ENCODE data around the gene PPP2R5E. TPM values are rescaled to one million over a fixed set of nuclear protein-coding genes. Genes with fewer than 3 reads are reported as not detected.

Gene PPP2R5E
- total and polyA plus RNA-seq, 2 donors (not counting 3 experiments of a cell fraction or from before 2014, with no cell fraction given): 4.9 to 52.5 TPM

DNA sequence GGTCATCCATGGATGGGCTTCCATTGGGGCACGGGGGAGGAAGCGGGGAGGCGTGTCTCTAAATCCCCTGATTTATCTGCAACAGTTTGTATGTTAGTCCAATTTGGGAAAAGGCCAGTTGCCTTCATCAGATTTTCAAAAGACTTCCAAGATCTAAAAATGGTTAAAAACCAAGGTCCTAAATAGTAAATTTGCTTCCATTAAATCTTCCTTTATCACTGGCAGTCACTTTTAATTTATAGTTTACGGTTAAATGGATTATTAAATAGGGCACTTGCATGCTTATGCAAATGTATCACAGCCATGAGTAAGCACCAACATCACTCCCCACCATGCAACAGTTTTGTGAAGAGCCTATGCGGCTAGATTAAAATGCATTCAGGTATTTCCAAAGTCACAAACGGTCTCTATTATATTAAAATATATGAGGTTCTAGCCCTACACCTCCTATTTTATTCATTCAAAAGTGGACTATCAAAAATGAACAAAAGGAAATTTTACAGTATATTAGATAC, 116.3 kb downstream of the PPP2R5E start:
- H3K27ac ChIP-seq (ENCODE audit: insufficient read depth, low read depth, low read length): no peak overlapping the region
- FAIRE-seq: no peak
- intact Hi-C loops (cut with micrococcal nuclease) (no loop called here), dilution Hi-C loops (cut with MboI; ENCODE audit: extremely low pct_ligation_motif_present, low sequenced_read_pairs) (no loop called here)
- no peaks in the 10 kb centered on the region for H3K9me1 ChIP-seq (replicated peaks; ENCODE audit: control insufficient read depth, extremely low read depth, insufficient read depth, low read length)
- H3K36me3 ChIP-seq (ENCODE audit: control insufficient read depth in 2 of 2, extremely low read depth in 1 of 2, insufficient read depth in 2 of 2, low read length in 2 of 2): no peaks in the 10 kb centered on the region
- ChIA-PET CTCF (interaction anchor here (0.7 to 1.0 kb wide), 4 partner anchors 12 to 877 kb away, joined by 3 to 4 read pairs (median 3); no protein-coding TSS in a partner anchor), POLR2A (interaction anchor here (0.7 kb wide), 1 partner anchor 75 kb away, joined by 7 read pairs; no protein-coding TSS in a partner anchor)
- no peak overlapping the region for H3K4me2 ChIP-seq (ENCODE audit: insufficient read depth, low read length)
- no peaks in the 10 kb centered on the region for H3K4me1 ChIP-seq (ENCODE audit: control insufficient read depth, extremely low read depth, insufficient read depth, low read length)
- H3K79me2 ChIP-seq (ENCODE audit: control insufficient read depth, insufficient read depth, low read length): peaks cover 23% of the 10 kb centered on the region
- no peak overlapping the region for H2AFZ ChIP-seq (ENCODE audit: low read depth, low read length)
- no peak for DNase-seq (ENCODE audit: low read depth, low spot score)
- no peaks in the 10 kb centered on the region for H3K27me3 ChIP-seq (ENCODE audit: control insufficient read depth in 2 of 2, insufficient read depth in 2 of 2, low read length in 2 of 2)
- no peak overlapping the region for H3K4me3 ChIP-seq (replicated peaks in 1 of 3; ENCODE audit: insufficient read depth in 1 of 3, low read depth in 1 of 3, low read length in 3 of 3)
- TF ChIP-seq GATA2 (IDR thresholded peaks at IDR 0.05; ENCODE audit: insufficient read depth, insufficient read length, low read depth, low read length) (no peak), POLR2A (IDR thresholded peaks at IDR 0.05; ENCODE audit: low read depth, low read length) (no peak), FOS (IDR thresholded peaks at IDR 0.05; ENCODE audit: borderline replicate concordance, insufficient read depth, low read length) (no peak), JUN (IDR thresholded peaks at IDR 0.05; ENCODE audit: borderline replicate concordance, insufficient read depth, insufficient read length, low read depth) (no peak), MYC (IDR thresholded peaks at IDR 0.05; ENCODE audit: low read depth, low read length) (no peak)
- TF ChIP-seq, protein P1, sequence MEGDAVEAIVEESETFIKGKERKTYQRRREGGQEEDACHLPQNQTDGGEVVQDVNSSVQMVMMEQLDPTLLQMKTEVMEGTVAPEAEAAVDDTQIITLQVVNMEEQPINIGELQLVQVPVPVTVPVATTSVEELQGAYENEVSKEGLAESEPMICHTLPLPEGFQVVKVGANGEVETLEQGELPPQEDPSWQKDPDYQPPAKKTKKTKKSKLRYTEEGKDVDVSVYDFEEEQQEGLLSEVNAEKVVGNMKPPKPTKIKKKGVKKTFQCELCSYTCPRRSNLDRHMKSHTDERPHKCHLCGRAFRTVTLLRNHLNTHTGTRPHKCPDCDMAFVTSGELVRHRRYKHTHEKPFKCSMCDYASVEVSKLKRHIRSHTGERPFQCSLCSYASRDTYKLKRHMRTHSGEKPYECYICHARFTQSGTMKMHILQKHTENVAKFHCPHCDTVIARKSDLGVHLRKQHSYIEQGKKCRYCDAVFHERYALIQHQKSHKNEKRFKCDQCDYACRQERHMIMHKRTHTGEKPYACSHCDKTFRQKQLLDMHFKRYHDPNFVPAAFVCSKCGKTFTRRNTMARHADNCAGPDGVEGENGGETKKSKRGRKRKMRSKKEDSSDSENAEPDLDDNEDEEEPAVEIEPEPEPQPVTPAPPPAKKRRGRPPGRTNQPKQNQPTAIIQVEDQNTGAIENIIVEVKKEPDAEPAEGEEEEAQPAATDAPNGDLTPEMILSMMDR (IDR thresholded peaks at IDR 0.05; ENCODE audit: extremely low read depth in 1 of 2, insufficient read depth in 1 of 2, low read depth in 1 of 2, low read length in 2 of 2): no peak
- peaks cover 5% of the 10 kb centered on the region for H4K20me1 ChIP-seq (replicated peaks; ENCODE audit: control insufficient read depth, extremely low read depth, insufficient read depth, low read length)
- BruUV-seq (replicated peaks): no TSS peak
- H3K9ac ChIP-seq (replicated peaks; ENCODE audit: extremely low read depth, insufficient read depth, low read length): no peak overlapping the region
- no peaks in the 10 kb centered on the region for H3K9me3 ChIP-seq (replicated peaks; ENCODE audit: control insufficient read depth, insufficient read depth, low read length)

Measured in endothelial cell of umbilical vein (primary cell).